H9 (cell line): ENCODE results near the gene COG6. TPM values are rescaled to one million over a fixed set of nuclear protein-coding genes. Genes with fewer than 3 reads are reported as not detected.

Experiments
- DNase-seq: peaks from one replicate; pipeline ENCODE4 v3.0.0-alpha.2; 2017
- H2AFZ ChIP-seq: one replicate; pipeline ENCODE4 v1.6.1; 2013; ENCODE audit warnings: mild to moderate bottlenecking, low read length, control low read depth, moderate library complexity
- H2AK5ac ChIP-seq: 2 replicates; pipeline ENCODE4 v1.6.1; 2013; ENCODE audit warnings: low read length, control low read depth, mixed read lengths; ENCODE audit not compliant: insufficient read length
- H2BK120ac ChIP-seq: one replicate; pipeline ENCODE4 v1.6.1; 2013; ENCODE audit warnings: low read depth, mild to moderate bottlenecking, low read length, control low read depth, inconsistent platforms; ENCODE audit not compliant: poor library complexity, severe bottlenecking
- H2BK12ac ChIP-seq: 2 replicates; pipeline ENCODE4 v1.6.1; 2013; ENCODE audit warnings: low read length, control low read depth, mixed read lengths, low read depth; ENCODE audit not compliant: insufficient read length
- H2BK15ac ChIP-seq: 2 replicates; pipeline ENCODE4 v1.6.1; 2013; ENCODE audit warnings: low read depth, low read length, control low read depth
- H2BK20ac ChIP-seq: one replicate; pipeline ENCODE4 v1.6.1; 2013; ENCODE audit warnings: low read depth, mild to moderate bottlenecking, low read length, control low read depth, inconsistent platforms; ENCODE audit not compliant: poor library complexity, severe bottlenecking
- H2BK5ac ChIP-seq: 2 replicates; pipeline ENCODE4 v1.6.1; 2013; ENCODE audit warnings: low read length, control low read depth, mixed read lengths; ENCODE audit not compliant: insufficient read length
- H3K14ac ChIP-seq: 2 replicates; pipeline ENCODE4 v1.6.1; 2013; ENCODE audit warnings: low read length, control low read depth; ENCODE audit not compliant: insufficient read depth
- H3K18ac ChIP-seq: 2 replicates; pipeline ENCODE4 v1.6.1; 2013; ENCODE audit warnings: low read depth, mild to moderate bottlenecking, mixed read lengths, low read length, control low read depth; ENCODE audit not compliant: insufficient read length
- H3K23ac ChIP-seq: 2 replicates; pipeline ENCODE4 v1.6.1; 2013; ENCODE audit warnings: low read length, control low read depth, mixed read lengths, low read depth; ENCODE audit not compliant: insufficient read length
- H3K23me2 ChIP-seq: 2 replicates; pipeline ENCODE4 v1.6.1; 2013; ENCODE audit warnings: low read depth, mild to moderate bottlenecking, mixed read lengths, low read length, control low read depth; ENCODE audit not compliant: insufficient read length, poor library complexity, severe bottlenecking
- H3K27ac ChIP-seq: 2 replicates; pipeline ENCODE4 v1.5.1; 2013; ENCODE audit warnings: low read length, control low read depth, mixed read lengths, low read depth; ENCODE audit not compliant: insufficient read length
- H3K27me3 ChIP-seq: 2 replicates; pipeline ENCODE4 v1.6.1; 2013; ENCODE audit warnings: low read length, control low read depth, inconsistent platforms; ENCODE audit not compliant: insufficient read depth
- H3K4ac ChIP-seq: 2 replicates; pipeline ENCODE4 v1.6.1; 2013; ENCODE audit warnings: low read depth, mild to moderate bottlenecking, control low read depth, inconsistent platforms, low read length, moderate library complexity
- H3K4me1 ChIP-seq: 2 replicates; pipeline ENCODE4 v1.6.1; 2013; ENCODE audit warnings: low read length, control low read depth, inconsistent platforms; ENCODE audit not compliant: insufficient read depth
- H3K4me2 ChIP-seq: 2 replicates; pipeline ENCODE4 v1.6.1; 2013; ENCODE audit warnings: low read length, control low read depth, mixed read lengths; ENCODE audit not compliant: insufficient read length, insufficient read depth
- H3K56ac ChIP-seq: 2 replicates; pipeline ENCODE4 v1.6.1; 2013; ENCODE audit warnings: low read depth, mild to moderate bottlenecking, mixed read lengths, low read length, control low read depth; ENCODE audit not compliant: insufficient read length
- H3K79me1 ChIP-seq: 2 replicates; pipeline ENCODE4 v1.6.1; 2013; ENCODE audit warnings: low read depth, mild to moderate bottlenecking, moderate library complexity, low read length, control low read depth, inconsistent platforms; ENCODE audit not compliant: insufficient read depth, poor library complexity, severe bottlenecking
- H3K79me2 ChIP-seq: 2 replicates; pipeline ENCODE4 v1.6.1; 2013; ENCODE audit warnings: low read length, control low read depth, inconsistent platforms; ENCODE audit not compliant: insufficient read depth
- H3K9ac ChIP-seq: 2 replicates; pipeline ENCODE4 v1.6.1; 2013; ENCODE audit warnings: low read length, control low read depth, mixed read lengths; ENCODE audit not compliant: insufficient read length; ENCODE audit errors: extremely low read depth
- H3K9me3 ChIP-seq: one replicate; pipeline ENCODE4 v1.6.1; 2013; ENCODE audit warnings: low read depth, low read length, inconsistent platforms; ENCODE audit not compliant: control insufficient read depth
- H3T11ph ChIP-seq: one replicate; pipeline ENCODE4 v1.6.1; 2013; ENCODE audit warnings: mild to moderate bottlenecking, low read length, control low read depth, inconsistent platforms
- H4K20me1 ChIP-seq: one replicate; pipeline ENCODE4 v1.6.1; 2013; ENCODE audit not compliant: control insufficient read depth, insufficient read length, insufficient read depth
- H4K5ac ChIP-seq: 2 replicates; pipeline ENCODE4 v1.6.1; 2013; ENCODE audit warnings: low read depth, mild to moderate bottlenecking, mixed read lengths, low read length, control low read depth; ENCODE audit not compliant: insufficient read length
- H4K8ac ChIP-seq: replicated peaks from 2 replicates; pipeline ENCODE4 v1.6.1; 2013; ENCODE audit warnings: low read length, control low read depth, mixed read lengths, low read depth; ENCODE audit not compliant: insufficient read length
- H4K91ac ChIP-seq: 2 replicates; pipeline ENCODE4 v1.6.1; 2013; ENCODE audit warnings: low read depth, mild to moderate bottlenecking, moderate library complexity, mixed read lengths, low read length, control low read depth; ENCODE audit not compliant: insufficient read length
- H3K27ac Mint-ChIP-seq, 3 experiments: 2 replicates in 2 of 3; 3 replicates in 1 of 3; pipeline ENCODE4 v1.8.0; 2020 to 2021; ENCODE audit warnings: mixed read lengths in 3 of 3, mild to moderate bottlenecking in 1 of 3, moderate library complexity in 1 of 3
- H3K27me3 Mint-ChIP-seq: 2 replicates; pipeline ENCODE4 v1.8.0; 2021; ENCODE audit warnings: low read depth, mild to moderate bottlenecking, moderate library complexity, mixed read lengths
- H3K36me3 Mint-ChIP-seq, 3 experiments: 2 replicates in 2 of 3; 3 replicates in 1 of 3; pipeline ENCODE4 v1.8.0; 2020 to 2021; ENCODE audit warnings: low read depth in 3 of 3, mixed read lengths in 3 of 3; ENCODE audit not compliant: insufficient read depth in 1 of 3
- H3K4me1 Mint-ChIP-seq, 2 experiments: 2 replicates each; pipeline ENCODE4 v1.8.0; 2020; ENCODE audit warnings: mixed read lengths in 2 of 2
- H3K4me3 Mint-ChIP-seq, 2 experiments: 2 replicates in 1 of 2; 3 replicates in 1 of 2; pipeline ENCODE4 v1.8.0; 2020 to 2021; ENCODE audit warnings: mild to moderate bottlenecking in 2 of 2, mixed read lengths in 2 of 2, moderate library complexity in 1 of 2
- H3K9me3 Mint-ChIP-seq, 2 experiments: 2 replicates in 1 of 2; 3 replicates in 1 of 2; pipeline ENCODE4 v1.8.0; 2020; ENCODE audit warnings: mild to moderate bottlenecking in 2 of 2, mixed read lengths in 2 of 2, moderate library complexity in 1 of 2
- CTCF ChIP-seq: fragments of 200-600 bp; sonication (generic); conservative IDR thresholded peaks from 3 replicates; pipeline ENCODE4 v1.8.0; 2021; ENCODE audit warnings: antibody characterized with exemption, mild to moderate bottlenecking
- total RNA-seq: library from RNA; stranded (reverse); gene quantifications from 2 replicates; pipeline ENCODE4 v1.2.1, GENCODE V29; 2021

Gene COG6
- total RNA-seq, 1 experiment from 2014 or later, result 23.7 TPM

GRCh38 chr13:39749528-39749927, 94.1 kb downstream of the COG6 start:
- peaks cover 1 to 7% of the 10 kb centered on the region in 2 experiments; a peak in 2 of 5 replicates for H3K9me3 Mint-ChIP-seq

More at GRCh38 chr13:39749528-39749927, 94.1 kb downstream of the COG6 start:
- Histone ChIP-seq H4K20me1 (no peaks in the 10 kb centered on the region), H3K23me2 (no peaks in the 10 kb centered on the region), H2BK12ac (no peak overlapping the region), H4K8ac (no peak overlapping the region), H2BK5ac (no peak overlapping the region), H2BK20ac (no peak overlapping the region), H3K4me2 (no peak overlapping the region), H3K4me1 (no peaks in the 10 kb centered on the region), H2BK15ac (no peak overlapping the region), H3K9ac (no peak overlapping the region), H3T11ph (no peak overlapping the region), H2AK5ac (no peak overlapping the region), H3K27me3 (no peaks in the 10 kb centered on the region), H3K23ac (no peak overlapping the region), H3K4ac (no peak overlapping the region), H4K91ac (no peak overlapping the region), H2BK120ac (no peak overlapping the region), H2AFZ (no peak overlapping the region), H4K5ac (no peak overlapping the region), H3K9me3 (no peaks in the 10 kb centered on the region), H3K56ac (no peak overlapping the region), H3K14ac (no peak overlapping the region), H3K79me1 (no peaks in the 10 kb centered on the region), H3K27ac (no peak overlapping the region), H3K18ac (no peak overlapping the region), H3K79me2 (no peaks in the 10 kb centered on the region)
- Mint-ChIP-seq H3K4me3 (no peak overlapping the region), H3K4me1 (no peaks in the 10 kb centered on the region), H3K27ac (no peak overlapping the region), H3K36me3 (no peaks in the 10 kb centered on the region; a peak in 1 of 7 replicates), H3K27me3 (no peaks in the 10 kb centered on the region)
- no peak for DNase-seq
- no peak for TF ChIP-seq CTCF
